ENCODE data around the gene CCNYL1. TPM values are rescaled to one million over a fixed set of nuclear protein-coding genes. Genes with fewer than 3 reads are reported as not detected.

The CCNYL1 gene
- total RNA-seq, 1 donor from 2014 or later = 13.5 TPM

GRCh38 chr2:207697411-207697810 lies 14.0 kb upstream of the CCNYL1 start:
- Mint-ChIP-seq H3K27ac (no peak overlapping the region), H3K36me3 (ENCODE audit: low read depth) (no peaks in the 10 kb centered on the region), H3K9me3 (no peaks in the 10 kb centered on the region), H3K4me1 (no peaks in the 10 kb centered on the region), H3K27me3 (no peaks in the 10 kb centered on the region), H3K4me3 (no peak overlapping the region)
- TF ChIP-seq CTCF (IDR thresholded peaks at IDR 0.05) = no peak
- CTCF ChIA-PET = no interaction called here
- intact Hi-C loops (cut with micrococcal nuclease) = no loop called here
- ATAC-seq (ENCODE audit: low read depth) = no peak
- DNase-seq = no peak
- POLR2A ChIA-PET = no interaction called here

- intact Hi-C loops (cut with micrococcal nuclease) = no loop called here
- no peaks in the 10 kb centered on the region for H3K36me3 Mint-ChIP-seq (ENCODE audit: low read depth)
- ChIA-PET POLR2A (interaction anchor here (0.7 kb wide), 1 partner anchor 432 kb away, joined by 5 read pairs; no protein-coding TSS in a partner anchor), CTCF (no interaction called here)
- H3K4me3 Mint-ChIP-seq = no peak overlapping the region
- H3K4me1 Mint-ChIP-seq = no peaks in the 10 kb centered on the region
- TF ChIP-seq CTCF (IDR thresholded peaks at IDR 0.05) = no peak
- DNase-seq (no peak), ATAC-seq (ENCODE audit: low read depth) (no peak)
- no peaks in the 10 kb centered on the region for H3K9me3 Mint-ChIP-seq
- H3K27ac Mint-ChIP-seq = no peak overlapping the region
- no peaks in the 10 kb centered on the region for H3K27me3 Mint-ChIP-seq
These were observed 13.1 kb upstream of the CCNYL1 start for GRCh38 chr2:207698301-207698700.

GRCh38 chr2:207704078-207704477 lies 7.4 kb upstream of the CCNYL1 start:
- H3K4me3 Mint-ChIP-seq = no peak overlapping the region
- POLR2A ChIA-PET = no interaction called here

GRCh38 chr2:207704671-207705070 lies 6.8 kb upstream of the CCNYL1 start:
- POLR2A ChIA-PET = interaction anchor here (0.6 to 0.7 kb wide), 4 partner anchors 9 to 642 kb away, joined by 3 to 6 read pairs (median 4); partner anchors contain the start of gene FZD5
- CTCF ChIA-PET = no interaction called here

More at GRCh38 chr2:207704078-207704477, 7.4 kb upstream of the CCNYL1 start:
- CTCF ChIA-PET = no interaction called here
- Mint-ChIP-seq H3K27me3 (no peaks in the 10 kb centered on the region), H3K4me1 (no peaks in the 10 kb centered on the region), H3K36me3 (ENCODE audit: low read depth) (no peaks in the 10 kb centered on the region), H3K27ac (no peak overlapping the region), H3K9me3 (no peaks in the 10 kb centered on the region)
- intact Hi-C loops (cut with micrococcal nuclease) = no loop called here
- no peak for TF ChIP-seq CTCF (IDR thresholded peaks at IDR 0.05)
- ATAC-seq (ENCODE audit: low read depth) (no peak), DNase-seq (no peak)

More at GRCh38 chr2:207704671-207705070, 6.8 kb upstream of the CCNYL1 start:
- H3K36me3 Mint-ChIP-seq (ENCODE audit: low read depth) = no peaks in the 10 kb centered on the region
- H3K4me3 Mint-ChIP-seq = no peak overlapping the region
- DNase-seq = no peak
- intact Hi-C loops (cut with micrococcal nuclease) = no loop called here
- H3K27me3 Mint-ChIP-seq = no peaks in the 10 kb centered on the region
- H3K27ac Mint-ChIP-seq = no peak overlapping the region
- ATAC-seq (ENCODE audit: low read depth) = no peak
- no peak for TF ChIP-seq CTCF (IDR thresholded peaks at IDR 0.05)
- H3K9me3 Mint-ChIP-seq = no peaks in the 10 kb centered on the region
- no peaks in the 10 kb centered on the region for H3K4me1 Mint-ChIP-seq

All from activated B cell treated with CpG ODN at 0.5 μM for 24 hours (primary cell).